Measurements from ENCODE around the gene CCDC88A.

CCDC88A gene

GRCh38 chr2:55420439-55420725 is 726 bp upstream of the CCDC88A start:
- no peak for TF ChIP-seq REST (IDR thresholded peaks at IDR 0.05; ENCODE audit: insufficient read depth in 1 of 2, low read depth in 2 of 2, low read length in 2 of 2)
- TF ChIP-seq FOXP2 (optimal IDR thresholded peaks at IDR 0.05; ENCODE audit: borderline replicate concordance, extremely low read depth, extremely low read length, insufficient read depth): no peak
- TF ChIP-seq SIN3A (IDR thresholded peaks at IDR 0.05; ENCODE audit: borderline replicate concordance, insufficient read depth, low read length): no peak
- TF ChIP-seq TAF1 (IDR thresholded peaks at IDR 0.05; ENCODE audit: borderline replicate concordance, insufficient read depth, low read length): no peak
- no peak for TF ChIP-seq POLR2AphosphoS5 (IDR thresholded peaks at IDR 0.05; ENCODE audit: low read depth, low read length)

- TF ChIP-seq REST (IDR thresholded peaks at IDR 0.05; ENCODE audit: insufficient read depth in 1 of 2, low read depth in 2 of 2, low read length in 2 of 2) (no peak; a peak in 1 of 4 replicates), POLR2AphosphoS5 (IDR thresholded peaks at IDR 0.05; ENCODE audit: low read depth, low read length) (no peak; the same call in 1 of the 2 replicates), SIN3A (IDR thresholded peaks at IDR 0.05; ENCODE audit: borderline replicate concordance, insufficient read depth, low read length) (no peak), TAF1 (IDR thresholded peaks at IDR 0.05; ENCODE audit: borderline replicate concordance, insufficient read depth, low read length) (no peak), FOXP2 (optimal IDR thresholded peaks at IDR 0.05; ENCODE audit: borderline replicate concordance, extremely low read depth, extremely low read length, insufficient read depth) (no peak)
These were observed 400 bp downstream of the CCDC88A start for GRCh38 chr2:55419233-55419678.

DNA sequence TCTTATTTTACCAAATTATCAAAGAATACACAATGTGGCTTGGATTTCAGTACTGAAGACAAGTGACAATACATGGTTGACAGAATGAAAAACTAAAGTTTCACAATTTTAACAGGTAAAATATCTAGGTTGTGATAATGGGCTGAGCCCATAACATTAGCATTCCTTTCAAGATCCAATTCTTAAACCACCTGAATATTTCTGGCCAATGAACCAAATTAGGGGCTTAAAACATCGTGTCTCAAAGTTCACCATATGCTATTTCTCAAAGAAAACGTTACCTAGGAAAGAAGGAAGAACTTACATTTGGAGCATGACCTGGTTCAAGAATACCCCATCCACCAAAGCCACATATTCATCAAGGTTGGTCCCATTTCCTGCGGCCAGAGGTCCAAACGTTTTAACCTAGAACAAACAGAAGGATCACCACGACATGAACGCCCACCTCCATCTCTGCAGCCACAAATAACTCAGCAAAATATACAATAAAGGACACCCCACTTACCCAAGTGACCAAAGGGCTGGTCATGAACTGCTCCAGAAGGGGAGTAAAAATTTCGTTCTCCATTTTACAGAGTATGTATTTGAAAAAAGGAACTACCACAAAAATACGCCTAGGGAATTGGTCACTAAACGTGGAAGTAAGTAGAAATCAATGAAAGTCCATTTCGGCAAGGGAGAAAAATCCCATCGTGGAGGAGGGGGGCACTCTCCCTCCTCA is 984 bp downstream of the CCDC88A start:
- TF ChIP-seq FOXP2 (optimal IDR thresholded peaks at IDR 0.05; ENCODE audit: borderline replicate concordance, extremely low read depth, extremely low read length, insufficient read depth): no peak
- TF ChIP-seq SIN3A (IDR thresholded peaks at IDR 0.05; ENCODE audit: borderline replicate concordance, insufficient read depth, low read length): no peak
- no peak for TF ChIP-seq TAF1 (IDR thresholded peaks at IDR 0.05; ENCODE audit: borderline replicate concordance, insufficient read depth, low read length)
- no peak for TF ChIP-seq REST (IDR thresholded peaks at IDR 0.05; ENCODE audit: insufficient read depth in 1 of 2, low read depth in 2 of 2, low read length in 2 of 2)
- no peak for TF ChIP-seq POLR2AphosphoS5 (IDR thresholded peaks at IDR 0.05; ENCODE audit: low read depth, low read length)

GRCh38 chr2:55418072-55418471 is 1.6 kb downstream of the CCDC88A start:
- TF ChIP-seq FOXP2 (optimal IDR thresholded peaks at IDR 0.05; ENCODE audit: borderline replicate concordance, extremely low read depth, extremely low read length, insufficient read depth) (no peak), REST (IDR thresholded peaks at IDR 0.05; ENCODE audit: insufficient read depth in 1 of 2, low read depth in 2 of 2, low read length in 2 of 2) (no peak), TAF1 (IDR thresholded peaks at IDR 0.05; ENCODE audit: borderline replicate concordance, insufficient read depth, low read length) (no peak), POLR2AphosphoS5 (IDR thresholded peaks at IDR 0.05; ENCODE audit: low read depth, low read length) (no peak), SIN3A (IDR thresholded peaks at IDR 0.05; ENCODE audit: borderline replicate concordance, insufficient read depth, low read length) (no peak)
